CD4-positive, alpha-beta T cell treated with Interferon gamma for 1 hour (primary cell): ENCODE measurements around the gene TSPYL1.
"Not testable (repeated sequence)": the region's sequence is repeated elsewhere in the genome, so short reads cannot be mapped to it uniquely, and the experiment has no call there.

Experiments
- DNase-seq: peaks from one replicate; pipeline ENCODE4 v3.0.0-alpha.2; 2020

The TSPYL1 gene

DNA sequence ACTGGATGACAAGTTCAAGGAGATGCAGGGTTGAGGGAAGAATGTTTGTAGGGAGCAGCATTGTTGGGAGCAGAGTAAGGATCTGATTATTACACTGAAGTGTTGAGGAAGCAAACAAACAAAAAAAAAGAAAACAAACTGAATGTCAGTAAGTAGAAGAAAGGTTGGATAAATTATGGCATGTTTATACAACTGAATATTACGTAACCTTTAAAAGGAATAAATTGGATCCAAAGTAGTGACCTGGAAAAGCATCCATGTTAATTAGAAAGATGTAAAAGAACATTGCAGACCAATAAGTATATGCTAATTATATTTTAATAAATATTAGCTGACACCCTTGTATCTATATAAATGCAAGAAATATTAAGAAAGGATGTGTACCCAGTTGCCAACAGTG, 12.8 kb upstream of the TSPYL1 start:
- no peak for DNase-seq

DNA sequence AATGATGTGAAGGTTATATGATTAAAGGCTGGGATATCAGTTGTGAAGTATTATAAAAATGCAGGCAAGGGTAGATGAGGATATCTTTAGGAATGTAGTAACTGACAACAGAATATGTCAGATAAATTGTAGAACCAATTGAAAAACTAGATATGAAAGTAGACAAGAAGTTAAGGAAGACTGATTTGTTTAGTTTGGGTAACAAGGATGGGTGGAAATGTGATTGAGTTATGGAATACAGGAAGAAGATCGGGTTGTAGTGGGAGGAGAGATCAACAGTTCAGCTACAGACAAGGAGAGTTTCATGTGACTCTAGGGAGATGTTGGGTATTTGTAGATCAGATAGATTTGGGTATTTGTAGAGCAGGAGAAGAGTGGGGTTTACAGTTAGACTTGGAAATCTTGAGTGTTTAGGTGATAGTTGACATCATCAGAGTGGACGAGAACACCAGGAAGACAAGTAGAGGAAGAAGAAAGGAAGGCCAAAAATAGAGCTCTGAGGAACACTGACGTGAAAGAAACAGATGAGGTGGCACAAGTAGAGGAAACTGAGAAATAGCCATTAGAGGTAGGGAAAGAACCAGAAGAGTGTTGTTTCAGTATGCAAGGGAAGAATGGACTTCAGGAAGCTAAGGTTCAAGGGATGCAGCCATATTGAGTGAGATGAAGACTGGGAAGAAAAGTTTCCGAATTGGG, 12.1 kb upstream of the TSPYL1 start:
- DNase-seq: no peak

GRCh38 chr6:116290799-116291198, 11.1 kb upstream of the TSPYL1 start:
- no peak for DNase-seq

GRCh38 chr6:116289876-116290275, 10.1 kb upstream of the TSPYL1 start:
- DNase-seq: no peak

DNA sequence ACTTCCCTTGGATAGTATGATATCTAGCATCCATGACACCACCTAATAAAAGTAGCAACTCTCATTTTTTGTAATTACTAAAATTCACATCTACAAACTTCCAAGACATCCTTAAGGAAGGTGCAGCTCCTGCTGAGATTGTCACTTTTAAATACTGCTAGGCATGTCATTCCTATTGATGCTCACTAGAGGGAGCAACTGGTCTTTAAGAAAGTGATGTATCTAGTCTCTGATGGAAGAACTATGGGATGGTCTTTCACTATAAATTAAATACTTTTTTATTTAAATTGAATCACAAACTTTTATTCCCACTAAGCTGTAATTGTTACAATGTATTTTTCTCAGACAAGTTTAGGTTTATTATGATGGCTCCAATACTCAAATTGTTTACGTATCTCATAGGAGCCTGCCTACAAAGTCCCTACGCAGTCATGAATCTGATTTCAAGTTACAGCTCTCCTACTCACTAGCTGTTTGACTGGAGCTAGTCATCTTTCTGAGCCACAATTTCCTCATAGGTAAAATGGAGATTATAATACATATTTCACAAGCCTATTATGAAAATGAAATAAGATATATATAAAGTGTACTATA, 8.1 kb upstream of the TSPYL1 start:
- DNase-seq: no peak

GRCh38 chr6:116286773-116287358, 7.1 kb upstream of the TSPYL1 start:
- DNase-seq: no peak

- not testable (repeated sequence) for DNase-seq
Observed at GRCh38 chr6:116284984-116285383, 5.3 kb upstream of the TSPYL1 start.

- no peak for DNase-seq
Observed at GRCh38 chr6:116283191-116283590, 3.5 kb upstream of the TSPYL1 start.

- DNase-seq: no peak
Observed at GRCh38 chr6:116282698-116283097, 3.0 kb upstream of the TSPYL1 start.

- no peak for DNase-seq
Observed at GRCh38 chr6:116280933-116281316, 1.2 kb upstream of the TSPYL1 start.

DNA sequence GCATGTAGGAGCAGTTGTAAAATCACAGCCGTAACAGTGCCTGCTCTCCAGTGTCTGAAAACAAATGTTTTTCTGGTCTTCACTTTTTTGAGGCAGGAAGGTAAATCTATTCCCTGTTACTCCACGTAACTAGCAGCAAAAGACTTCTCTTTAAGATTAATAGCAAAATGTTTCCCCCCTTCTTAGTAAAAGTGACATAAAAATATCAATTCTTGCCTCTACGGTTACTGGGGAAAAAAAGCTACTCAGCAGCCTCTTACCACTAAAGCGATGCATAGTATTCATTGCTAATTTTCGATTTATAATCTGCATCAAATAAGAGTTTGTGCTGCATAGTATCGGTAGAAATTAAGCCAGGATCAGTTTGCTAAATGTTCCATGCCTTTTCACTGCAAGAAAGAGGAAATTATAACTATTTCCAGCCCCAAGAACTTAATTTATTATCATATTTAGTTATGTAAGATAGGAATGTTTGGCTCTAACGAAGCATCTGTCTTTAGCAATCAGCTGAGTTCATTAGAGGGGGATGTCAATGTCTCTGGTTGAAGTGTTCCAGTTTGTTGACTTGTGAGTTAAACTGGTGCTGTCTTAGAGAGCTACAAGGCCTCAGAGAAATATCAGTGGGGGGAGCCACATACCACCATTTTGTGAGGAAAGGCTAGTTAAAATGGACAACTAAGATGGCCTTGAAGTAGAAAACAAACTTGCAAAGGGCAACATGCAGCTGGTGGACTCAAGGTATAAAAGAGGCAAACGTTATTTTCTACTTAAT, 617 bp upstream of the TSPYL1 start:
- DNase-seq: no peak

DNA sequence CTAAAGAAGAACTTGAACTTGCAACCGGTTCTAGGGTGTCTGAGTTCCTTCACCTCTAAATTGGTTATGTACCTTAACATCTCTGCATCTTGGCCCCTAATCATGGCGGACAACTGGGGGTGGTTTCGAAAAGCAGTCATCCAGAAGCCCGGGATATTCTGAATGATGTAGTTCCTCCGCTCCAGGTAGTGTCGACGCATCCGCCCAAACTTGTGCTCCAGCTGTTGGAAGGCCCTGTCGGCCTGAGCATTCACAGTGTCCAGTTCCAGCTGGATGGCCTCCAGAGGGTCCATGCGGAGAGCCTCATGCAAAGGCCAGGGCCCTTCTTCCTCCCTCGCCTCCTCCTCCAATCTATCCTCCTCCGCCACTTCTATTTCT, 887 bp downstream of the TSPYL1 start:
- no peak for DNase-seq

DNA sequence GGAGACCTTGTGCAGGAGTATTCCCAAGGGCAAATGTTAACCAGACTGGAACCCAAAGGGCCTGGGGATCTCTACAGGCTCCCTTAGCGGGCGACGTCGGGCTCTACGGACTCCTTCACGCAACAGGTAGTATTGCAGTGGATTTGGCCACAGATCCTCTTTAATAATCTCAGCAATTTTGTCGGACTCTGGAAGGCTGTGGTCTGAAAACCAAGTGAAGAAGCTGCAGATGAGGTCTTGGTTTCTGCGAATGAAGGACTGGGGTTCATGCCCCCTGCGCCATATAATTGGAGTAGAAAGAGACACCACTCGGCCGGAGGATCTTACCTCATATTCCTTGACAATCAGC, 1.3 kb downstream of the TSPYL1 start:
- DNase-seq: no peak

- no peak for DNase-seq
Observed at GRCh38 chr6:116277124-116277523, 2.6 kb downstream of the TSPYL1 start.

DNA sequence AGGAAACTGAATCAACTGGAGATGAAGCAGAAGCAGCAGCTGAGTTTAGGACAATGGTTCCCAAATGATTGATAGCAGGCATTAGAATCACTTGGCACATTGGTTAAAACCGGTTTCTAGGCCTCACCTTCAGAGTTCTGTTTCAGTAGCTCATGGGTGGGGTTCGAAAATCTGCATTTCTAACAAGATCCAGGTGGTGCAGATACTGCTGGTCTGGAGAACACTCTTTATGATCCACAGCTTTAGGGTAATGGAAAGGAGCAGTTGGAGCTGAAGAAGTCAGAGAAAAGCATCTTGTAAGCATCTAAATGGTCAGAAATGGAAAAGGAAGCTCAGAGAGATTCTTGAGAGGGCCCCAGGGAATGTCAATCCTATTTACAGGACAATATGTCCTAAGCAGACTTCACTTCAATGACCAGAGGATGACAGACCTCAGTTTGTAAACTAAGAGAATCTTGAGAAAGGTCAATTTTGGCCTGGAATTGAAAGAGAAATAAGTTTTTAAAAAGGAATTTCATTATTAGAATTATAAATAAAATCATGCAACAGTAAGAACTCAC, 8.5 kb downstream of the TSPYL1 start:
- no peak for DNase-seq

DNA sequence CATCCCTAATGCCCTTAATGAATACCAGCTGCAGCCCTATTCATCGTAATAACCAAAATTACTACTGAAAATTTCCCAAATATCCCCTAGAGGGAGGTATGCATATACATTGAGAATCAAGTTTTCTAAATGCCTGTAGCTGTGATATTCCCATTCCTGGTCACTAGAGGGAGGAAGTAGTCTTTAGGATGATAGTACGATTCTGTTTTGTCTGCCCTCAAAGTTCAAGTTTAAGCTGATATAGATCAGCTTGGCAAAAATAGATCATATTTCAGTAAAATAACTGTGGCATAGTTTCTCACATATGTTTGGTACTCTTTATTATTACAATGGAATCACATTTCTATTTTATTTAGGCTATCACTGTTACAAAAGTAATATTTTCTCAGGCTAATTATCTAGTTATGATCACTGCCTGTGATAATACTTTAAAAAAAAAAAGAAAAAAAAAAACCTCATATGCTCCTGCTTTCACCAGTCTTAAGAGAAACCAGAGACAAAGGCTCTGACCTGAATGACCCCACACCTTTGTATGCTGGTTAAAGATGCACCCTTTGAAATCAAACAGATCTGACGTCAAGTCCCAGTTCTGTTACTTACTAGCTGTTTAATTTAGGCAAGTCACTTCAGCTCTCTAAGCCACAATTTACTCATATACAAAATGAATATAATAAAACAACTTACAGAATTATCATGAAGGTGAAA, 11.0 kb downstream of the TSPYL1 start:
- DNase-seq: no peak

GRCh38 chr6:116267836-116268588, 11.7 kb downstream of the TSPYL1 start:
- no peak for DNase-seq

DNA sequence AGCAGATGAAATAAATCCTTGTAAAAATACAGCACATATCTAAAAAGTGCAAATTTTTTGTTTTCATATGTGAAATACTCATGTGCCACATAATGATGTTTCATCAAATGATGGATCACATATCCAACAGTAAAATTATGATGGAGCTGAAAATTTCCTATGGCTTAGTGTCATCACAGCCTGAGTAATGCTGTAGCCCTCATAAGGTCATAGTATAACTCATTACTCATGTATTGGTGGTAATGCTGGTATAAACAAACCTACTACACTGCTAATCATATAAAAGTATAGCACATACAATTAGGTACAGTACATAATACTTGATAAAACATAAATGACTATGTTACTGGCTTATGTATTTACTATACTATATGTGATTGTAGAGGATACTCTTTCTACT, 12.9 kb downstream of the TSPYL1 start:
- DNase-seq: no peak

- no peak for DNase-seq
Observed at GRCh38 chr6:116265041-116265829, 14.5 kb downstream of the TSPYL1 start.

- DNase-seq: no peak
Observed at GRCh38 chr6:116263353-116263752, 16.4 kb downstream of the TSPYL1 start.

DNA sequence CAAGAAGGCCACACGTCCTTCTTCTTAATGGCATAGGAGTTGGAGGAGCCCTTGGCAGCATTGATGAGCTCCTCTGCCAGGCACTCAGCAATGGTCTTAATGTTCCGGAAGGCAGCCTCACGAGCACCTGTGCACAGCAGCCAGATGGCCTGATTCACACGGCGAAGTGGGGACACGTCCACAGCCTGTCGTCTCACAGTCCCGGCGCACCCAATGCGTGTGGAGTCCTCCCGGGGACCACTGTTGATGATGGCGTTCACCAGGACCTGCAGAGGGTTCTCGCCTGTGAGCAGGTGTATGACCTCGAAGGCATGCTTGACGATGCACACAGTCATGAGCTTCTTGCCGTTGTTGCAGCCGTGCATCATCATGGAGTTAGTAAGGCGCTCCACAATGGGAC, 21.2 kb downstream of the TSPYL1 start:
- no peak for DNase-seq
